Skin of body (tissue), 2 donors: ENCODE data around the gene RARG. TPM values are rescaled to one million over a fixed set of nuclear protein-coding genes. Genes with fewer than 3 reads are reported as not detected.

ENCODE experiments used
- DNase-seq: peaks from one replicate; lab custom pipeline; 2025; lab: John Stamatoyannopoulos, UW
- total RNA-seq: library from RNA; depleted of rRNA; stranded (reverse); fragments of >200 nt; gene quantifications from one replicate; pipeline ENCODE4 v1.2.3, GENCODE V29; 2014

The RARG gene
- total RNA-seq, 1 donor from 2014 or later: 65.2 TPM

- DNase-seq: no peak
These were observed 13.3 kb upstream of the RARG start for GRCh38 chr12:53245286-53245685.

DNA sequence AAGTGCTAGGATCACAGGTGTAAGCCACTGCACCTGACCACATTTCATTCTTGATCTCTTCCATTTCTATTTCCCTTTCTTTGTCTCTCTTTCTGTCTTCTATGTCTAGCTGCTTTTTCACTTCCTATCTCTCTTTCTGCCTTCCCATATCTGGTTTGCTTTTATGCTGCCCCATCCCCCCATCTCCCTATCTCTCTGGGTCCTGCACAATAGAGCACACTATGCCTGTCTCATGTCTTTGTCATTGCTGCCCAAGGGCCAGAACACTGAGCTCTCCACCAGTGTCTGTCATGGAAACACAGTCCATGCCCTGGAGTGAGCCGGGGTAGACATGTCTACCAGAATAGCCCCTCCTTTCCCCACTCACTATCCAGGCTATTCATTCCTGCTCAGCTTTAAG is 12.3 kb upstream of the RARG start:
- DNase-seq: no peak

- DNase-seq: no peak
These were observed 9.8 kb upstream of the RARG start for GRCh38 chr12:53241623-53242412.

- no peak for DNase-seq
These were observed 7.7 kb upstream of the RARG start for GRCh38 chr12:53239643-53240258.

DNA sequence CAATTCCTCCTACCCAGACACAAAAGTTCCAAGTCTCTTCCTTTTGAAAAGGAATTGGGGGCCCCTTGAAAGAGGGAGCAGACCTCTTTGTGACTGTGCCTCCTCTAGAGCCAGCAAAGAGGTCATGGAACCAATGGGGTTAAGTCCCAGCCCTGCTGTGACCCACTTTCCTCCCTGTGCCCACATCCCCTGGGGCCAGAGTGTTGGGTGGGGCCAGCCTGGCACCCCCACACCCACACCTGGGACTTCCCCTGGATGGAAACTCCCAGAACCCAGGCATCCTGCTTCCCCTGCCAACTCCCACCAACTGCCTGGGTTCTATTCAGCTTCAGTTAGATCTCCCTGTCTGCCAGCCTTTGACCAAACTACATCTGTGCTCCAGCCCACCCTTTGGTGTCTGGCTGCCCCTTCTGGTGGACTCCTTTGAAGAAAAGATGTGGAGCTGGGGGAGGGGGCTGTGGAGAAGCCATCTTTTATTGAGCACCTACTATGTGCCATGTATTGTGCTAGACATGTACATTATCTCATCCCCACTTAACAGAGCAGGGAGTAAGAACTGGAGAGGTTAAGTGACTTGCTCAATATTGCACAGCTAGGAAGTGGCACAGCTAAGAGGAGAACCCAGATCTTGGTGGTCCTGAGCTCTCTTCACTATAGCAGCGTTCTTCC is 4.6 kb upstream of the RARG start:
- DNase-seq: no peak

DNA sequence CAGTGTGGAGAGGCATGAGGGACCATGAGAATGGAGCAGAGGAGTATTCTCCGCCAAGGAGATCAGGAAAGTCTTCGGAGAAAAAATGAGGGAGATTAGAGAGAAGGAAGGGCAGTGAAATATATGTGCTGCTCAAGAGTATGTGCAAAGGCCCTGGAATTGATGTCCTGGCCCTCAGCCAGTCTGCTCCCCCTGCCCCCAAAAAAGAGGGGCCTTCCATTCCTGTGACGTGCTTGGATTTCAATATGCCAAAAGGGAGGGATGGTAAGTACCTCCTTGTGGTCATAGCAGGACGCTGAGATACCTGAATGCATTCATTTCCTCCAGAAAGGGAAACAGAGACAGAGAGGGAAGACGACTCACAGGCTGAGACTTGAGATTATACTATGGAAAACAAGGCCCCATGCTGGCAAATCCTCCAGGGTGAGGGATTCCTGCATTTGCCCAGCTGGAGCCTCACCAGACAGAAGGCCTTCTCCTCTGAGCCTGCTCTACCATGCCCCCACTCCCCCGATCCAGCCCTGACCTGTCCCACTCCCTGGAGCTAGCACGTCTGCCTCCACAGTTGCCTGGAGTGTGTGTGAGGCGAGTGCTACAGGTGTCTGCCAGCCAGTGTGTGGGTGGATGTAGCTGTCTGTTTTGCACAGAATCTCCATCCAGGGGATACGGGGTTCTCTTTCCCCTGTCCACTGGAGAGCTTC is 3.9 kb upstream of the RARG start:
- no peak for DNase-seq

DNA sequence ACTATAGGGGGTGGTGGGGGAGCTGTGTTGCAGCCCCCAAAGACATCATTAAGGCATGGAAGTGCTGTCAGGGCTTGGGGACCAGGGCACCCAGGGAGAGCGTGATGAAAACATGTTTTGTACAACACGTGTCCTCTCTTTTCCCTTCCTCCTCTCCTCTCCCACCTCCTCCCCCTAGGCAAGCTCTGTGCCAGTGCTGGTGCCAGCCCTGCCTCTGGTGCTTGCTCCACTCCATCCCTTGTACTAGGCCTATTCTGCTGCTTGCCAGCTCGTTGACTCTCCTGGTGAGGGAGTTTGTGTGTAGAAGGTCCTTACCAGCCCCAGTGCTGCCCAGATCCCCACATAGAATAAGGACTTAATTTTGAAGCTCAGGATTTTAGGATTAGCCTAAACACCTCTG is 3.2 kb upstream of the RARG start:
- DNase-seq: no peak

DNA sequence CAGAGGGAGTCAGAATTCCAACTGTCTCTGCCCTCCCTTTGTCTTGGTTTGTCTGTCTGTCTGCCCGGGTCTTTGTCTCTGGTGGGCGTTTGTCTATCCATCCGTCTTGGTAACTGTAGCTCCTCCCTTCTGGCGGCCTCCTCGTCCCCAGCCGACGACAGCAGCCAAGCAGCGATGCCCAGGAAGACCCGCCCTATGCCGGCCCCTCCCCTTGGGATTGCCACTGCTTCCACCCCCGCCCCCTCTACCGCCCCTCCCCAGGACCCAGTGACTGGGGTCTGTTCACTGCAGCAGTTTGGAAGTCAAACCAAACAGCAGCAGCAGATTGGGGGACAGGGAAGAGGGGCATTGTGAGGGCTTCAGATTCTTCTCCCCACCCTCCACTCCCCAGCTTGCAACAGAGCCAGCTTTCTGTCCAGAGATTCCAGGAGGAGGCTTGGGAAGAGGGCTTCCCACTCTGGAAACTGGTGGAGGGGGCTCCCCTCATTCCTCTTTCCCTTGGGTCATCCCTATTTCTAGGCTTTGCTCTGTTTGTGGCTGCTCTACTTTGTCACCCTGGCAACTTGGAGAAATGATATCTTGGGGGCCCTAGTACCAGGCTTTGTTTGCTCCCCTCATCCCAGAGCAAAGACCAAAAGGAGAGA is 2.4 kb upstream of the RARG start:
- peak; percentile 48 for DNase-seq

GRCh38 chr12:53233671-53234121 is 1.7 kb upstream of the RARG start:
- DNase-seq: peak; percentile 49

DNA sequence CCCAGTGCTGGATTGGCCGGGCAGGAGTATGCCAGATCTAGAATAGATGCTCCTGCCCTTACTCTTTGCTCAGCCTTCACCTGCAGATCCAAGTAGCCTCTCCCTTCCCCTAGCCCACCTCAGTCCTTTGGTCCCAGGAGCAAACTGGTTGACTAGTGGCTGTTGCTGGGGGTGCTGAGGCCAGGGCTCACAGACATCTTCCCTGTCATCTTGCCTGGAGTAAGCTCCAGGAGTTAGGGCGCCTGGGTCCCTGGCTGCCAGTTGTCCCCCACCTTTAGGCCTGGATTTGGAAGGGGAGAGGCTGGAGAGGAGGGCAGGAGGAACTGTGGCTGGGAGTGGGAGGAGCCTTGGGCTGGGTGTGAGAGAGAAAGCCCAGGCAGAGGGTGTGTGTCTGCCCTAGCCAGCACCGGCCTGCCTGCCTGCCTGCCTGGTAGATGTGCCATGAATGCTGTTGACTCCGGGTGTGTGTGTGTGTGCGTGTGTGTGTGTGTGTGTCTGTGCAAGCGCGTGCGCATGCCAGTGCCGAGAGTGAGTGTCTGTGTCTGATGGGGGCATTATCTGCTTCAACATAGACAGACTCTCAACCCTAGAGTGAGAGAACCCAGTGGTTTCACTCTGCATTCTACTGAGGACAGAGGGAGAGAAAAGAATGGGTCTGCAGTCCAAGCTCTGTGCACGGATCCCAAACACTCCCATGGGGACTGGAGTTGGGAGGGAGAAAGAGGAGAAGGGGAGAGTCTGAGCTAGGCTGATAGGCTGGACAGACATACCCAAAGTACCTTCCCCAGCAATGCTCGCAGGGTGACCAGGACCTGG is 845 bp upstream of the RARG start:
- DNase-seq: no peak

DNA sequence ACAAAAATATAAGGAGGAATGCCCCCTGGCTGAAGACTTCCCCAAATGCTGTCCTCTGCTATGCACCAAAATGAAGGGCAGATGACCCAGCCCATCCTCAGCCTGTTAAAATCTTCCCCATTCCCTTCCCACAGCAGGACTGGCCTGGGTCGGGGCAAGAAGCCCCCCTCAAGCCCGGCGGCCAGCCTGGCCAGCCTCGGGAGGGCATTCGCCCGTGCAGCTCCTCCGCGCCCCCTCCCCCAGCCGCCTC is 413 bp downstream of the RARG start:
- no peak for DNase-seq

DNA sequence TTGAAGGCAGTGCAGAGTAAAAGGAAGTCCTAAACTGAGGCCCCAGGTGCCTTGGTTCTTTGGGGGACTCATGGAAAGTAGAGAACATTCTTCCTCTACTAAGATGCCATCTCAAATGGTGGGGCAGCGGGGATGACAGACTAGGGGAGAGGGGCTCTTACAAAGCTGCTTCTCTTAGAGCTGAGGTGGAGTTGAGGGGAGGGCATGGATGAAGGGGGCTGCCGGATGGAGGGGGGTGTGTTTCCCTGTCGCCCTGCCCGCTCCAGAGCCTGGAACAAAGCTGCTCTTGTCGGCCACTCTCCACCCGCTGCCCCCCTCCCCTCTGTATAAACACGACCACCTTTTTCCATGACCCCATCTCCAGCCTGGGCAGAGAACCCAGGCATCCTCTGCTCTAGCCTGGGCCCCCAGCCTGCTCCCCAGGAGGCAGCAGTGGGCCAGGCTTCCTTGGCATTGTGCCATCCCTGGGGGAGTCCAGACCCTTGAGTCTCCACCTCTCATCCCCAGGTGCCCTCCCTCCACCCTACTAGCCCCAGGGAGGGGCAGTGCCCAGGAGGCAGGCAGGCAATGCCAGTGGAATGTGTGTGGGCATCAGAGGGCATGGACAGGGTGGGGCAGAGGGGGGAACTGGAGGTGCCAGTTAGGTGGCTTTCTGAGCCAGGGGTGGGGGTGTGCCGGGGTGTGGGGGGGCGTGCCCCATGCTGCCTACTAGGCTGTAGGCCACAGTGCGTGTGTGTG is 1.7 kb downstream of the RARG start:
- no peak for DNase-seq

- DNase-seq: no peak
These were observed 2.6 kb downstream of the RARG start for GRCh38 chr12:53229454-53229853.

DNA sequence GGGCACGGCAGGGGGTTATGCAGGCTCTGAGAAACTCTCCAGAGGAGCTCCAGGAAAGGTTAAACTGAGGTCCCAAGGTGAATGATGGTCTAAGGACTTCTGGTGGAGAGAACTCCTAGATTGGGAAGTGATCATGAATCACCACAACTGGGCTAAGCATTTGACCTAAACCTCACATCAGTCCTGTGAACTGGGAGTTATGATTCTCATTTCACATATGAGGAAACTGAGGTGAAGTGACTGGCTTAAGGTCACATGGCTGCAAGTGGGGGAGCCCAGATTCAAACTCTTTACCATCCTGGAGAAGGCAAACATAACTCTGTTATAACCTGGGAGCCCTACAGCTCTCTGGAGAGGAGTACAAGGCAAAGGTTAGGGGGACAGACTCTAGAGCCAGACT is 4.2 kb downstream of the RARG start:
- DNase-seq: no peak

GRCh38 chr12:53227341-53227740 is 4.7 kb downstream of the RARG start:
- no peak for DNase-seq

DNA sequence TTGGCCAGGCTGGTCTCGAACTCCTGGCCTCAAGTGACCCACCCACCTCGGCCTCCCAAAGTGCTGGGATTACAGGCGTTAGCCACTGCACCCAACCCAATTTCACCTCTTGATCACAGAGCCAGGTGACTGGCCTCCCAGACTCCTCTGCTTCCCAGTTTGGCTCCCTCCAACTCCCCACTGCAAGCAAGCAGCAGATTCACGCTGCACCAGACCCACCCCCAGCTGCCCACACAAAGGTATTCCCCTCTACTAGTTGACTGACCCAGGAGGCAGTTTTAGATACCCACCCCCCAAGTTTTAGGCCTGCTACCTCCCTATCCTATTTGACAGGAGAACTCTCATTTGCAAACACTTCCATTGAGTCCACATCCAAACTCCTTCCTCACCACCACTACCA is 5.2 kb downstream of the RARG start:
- no peak for DNase-seq

GRCh38 chr12:53225635-53226424 is 6.2 kb downstream of the RARG start:
- DNase-seq: no peak

GRCh38 chr12:53224897-53225634 is 6.9 kb downstream of the RARG start:
- DNase-seq: no peak
